ENCODE measurements around the gene CLCN4.

DNA sequence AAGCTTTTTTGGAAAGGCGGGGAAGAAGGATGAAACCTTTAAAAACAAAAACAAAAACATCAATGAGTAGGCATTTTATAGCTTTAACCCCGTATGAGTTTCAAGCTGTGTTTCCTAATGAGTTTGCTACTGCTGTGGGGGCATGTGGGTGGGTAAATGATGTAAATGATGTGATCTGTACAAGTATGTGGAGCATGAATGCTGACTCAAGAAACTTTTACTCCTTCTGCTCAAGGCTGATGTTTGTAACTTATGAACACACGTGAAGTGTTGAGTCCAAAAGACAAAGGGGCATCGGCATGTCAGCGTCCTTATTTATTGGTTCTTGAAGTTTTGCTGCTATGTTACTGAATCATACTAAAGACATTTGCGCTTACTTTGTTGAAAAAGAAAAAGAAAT is 76.9 kb downstream of the CLCN4 start:
- no peak for TF ChIP-seq EGR1 (IDR thresholded peaks at IDR 0.05; ENCODE audit: borderline replicate concordance in 1 of 2, low read depth in 2 of 2, low read length in 2 of 2)
- no peak for TF ChIP-seq CREB1 (IDR thresholded peaks at IDR 0.05; ENCODE audit: low read depth)
- TF ChIP-seq EZH2 (IDR thresholded peaks at IDR 0.05; ENCODE audit: borderline replicate concordance, control insufficient read depth, low read depth, low read length) = no peak
- TF ChIP-seq GABPA (IDR thresholded peaks at IDR 0.05; ENCODE audit: low read depth) = no peak
- TF ChIP-seq, protein P1, sequence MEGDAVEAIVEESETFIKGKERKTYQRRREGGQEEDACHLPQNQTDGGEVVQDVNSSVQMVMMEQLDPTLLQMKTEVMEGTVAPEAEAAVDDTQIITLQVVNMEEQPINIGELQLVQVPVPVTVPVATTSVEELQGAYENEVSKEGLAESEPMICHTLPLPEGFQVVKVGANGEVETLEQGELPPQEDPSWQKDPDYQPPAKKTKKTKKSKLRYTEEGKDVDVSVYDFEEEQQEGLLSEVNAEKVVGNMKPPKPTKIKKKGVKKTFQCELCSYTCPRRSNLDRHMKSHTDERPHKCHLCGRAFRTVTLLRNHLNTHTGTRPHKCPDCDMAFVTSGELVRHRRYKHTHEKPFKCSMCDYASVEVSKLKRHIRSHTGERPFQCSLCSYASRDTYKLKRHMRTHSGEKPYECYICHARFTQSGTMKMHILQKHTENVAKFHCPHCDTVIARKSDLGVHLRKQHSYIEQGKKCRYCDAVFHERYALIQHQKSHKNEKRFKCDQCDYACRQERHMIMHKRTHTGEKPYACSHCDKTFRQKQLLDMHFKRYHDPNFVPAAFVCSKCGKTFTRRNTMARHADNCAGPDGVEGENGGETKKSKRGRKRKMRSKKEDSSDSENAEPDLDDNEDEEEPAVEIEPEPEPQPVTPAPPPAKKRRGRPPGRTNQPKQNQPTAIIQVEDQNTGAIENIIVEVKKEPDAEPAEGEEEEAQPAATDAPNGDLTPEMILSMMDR (IDR thresholded peaks at IDR 0.05 in 2 of 3, conservative IDR thresholded peaks at IDR 0.05 in 1 of 3; ENCODE audit: control insufficient read depth in 2 of 3, extremely low read depth in 1 of 3, insufficient read depth in 1 of 3, low read depth in 3 of 3, low read length in 3 of 3) = no peak
- TF ChIP-seq, protein P2, sequence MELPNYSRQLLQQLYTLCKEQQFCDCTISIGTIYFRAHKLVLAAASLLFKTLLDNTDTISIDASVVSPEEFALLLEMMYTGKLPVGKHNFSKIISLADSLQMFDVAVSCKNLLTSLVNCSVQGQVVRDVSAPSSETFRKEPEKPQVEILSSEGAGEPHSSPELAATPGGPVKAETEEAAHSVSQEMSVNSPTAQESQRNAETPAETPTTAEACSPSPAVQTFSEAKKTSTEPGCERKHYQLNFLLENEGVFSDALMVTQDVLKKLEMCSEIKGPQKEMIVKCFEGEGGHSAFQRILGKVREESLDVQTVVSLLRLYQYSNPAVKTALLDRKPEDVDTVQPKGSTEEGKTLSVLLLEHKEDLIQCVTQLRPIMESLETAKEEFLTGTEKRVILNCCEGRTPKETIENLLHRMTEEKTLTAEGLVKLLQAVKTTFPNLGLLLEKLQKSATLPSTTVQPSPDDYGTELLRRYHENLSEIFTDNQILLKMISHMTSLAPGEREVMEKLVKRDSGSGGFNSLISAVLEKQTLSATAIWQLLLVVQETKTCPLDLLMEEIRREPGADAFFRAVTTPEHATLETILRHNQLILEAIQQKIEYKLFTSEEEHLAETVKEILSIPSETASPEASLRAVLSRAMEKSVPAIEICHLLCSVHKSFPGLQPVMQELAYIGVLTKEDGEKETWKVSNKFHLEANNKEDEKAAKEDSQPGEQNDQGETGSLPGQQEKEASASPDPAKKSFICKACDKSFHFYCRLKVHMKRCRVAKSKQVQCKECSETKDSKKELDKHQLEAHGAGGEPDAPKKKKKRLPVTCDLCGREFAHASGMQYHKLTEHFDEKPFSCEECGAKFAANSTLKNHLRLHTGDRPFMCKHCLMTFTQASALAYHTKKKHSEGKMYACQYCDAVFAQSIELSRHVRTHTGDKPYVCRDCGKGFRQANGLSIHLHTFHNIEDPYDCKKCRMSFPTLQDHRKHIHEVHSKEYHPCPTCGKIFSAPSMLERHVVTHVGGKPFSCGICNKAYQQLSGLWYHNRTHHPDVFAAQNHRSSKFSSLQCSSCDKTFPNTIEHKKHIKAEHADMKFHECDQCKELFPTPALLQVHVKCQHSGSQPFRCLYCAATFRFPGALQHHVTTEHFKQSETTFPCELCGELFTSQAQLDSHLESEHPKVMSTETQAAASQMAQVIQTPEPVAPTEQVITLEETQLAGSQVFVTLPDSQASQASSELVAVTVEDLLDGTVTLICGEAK (IDR thresholded peaks at IDR 0.05; ENCODE audit: borderline replicate concordance) = no peak
- TF ChIP-seq, protein P3, sequence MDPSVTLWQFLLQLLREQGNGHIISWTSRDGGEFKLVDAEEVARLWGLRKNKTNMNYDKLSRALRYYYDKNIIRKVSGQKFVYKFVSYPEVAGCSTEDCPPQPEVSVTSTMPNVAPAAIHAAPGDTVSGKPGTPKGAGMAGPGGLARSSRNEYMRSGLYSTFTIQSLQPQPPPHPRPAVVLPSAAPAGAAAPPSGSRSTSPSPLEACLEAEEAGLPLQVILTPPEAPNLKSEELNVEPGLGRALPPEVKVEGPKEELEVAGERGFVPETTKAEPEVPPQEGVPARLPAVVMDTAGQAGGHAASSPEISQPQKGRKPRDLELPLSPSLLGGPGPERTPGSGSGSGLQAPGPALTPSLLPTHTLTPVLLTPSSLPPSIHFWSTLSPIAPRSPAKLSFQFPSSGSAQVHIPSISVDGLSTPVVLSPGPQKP (IDR thresholded peaks at IDR 0.05; ENCODE audit: low read depth, low read length) = no peak
- no peak for TF ChIP-seq HDAC2 (IDR thresholded peaks at IDR 0.05)
- TF ChIP-seq YY1 (IDR thresholded peaks at IDR 0.05; ENCODE audit: low read depth, low read length) = no peak
- TF ChIP-seq, protein P4, sequence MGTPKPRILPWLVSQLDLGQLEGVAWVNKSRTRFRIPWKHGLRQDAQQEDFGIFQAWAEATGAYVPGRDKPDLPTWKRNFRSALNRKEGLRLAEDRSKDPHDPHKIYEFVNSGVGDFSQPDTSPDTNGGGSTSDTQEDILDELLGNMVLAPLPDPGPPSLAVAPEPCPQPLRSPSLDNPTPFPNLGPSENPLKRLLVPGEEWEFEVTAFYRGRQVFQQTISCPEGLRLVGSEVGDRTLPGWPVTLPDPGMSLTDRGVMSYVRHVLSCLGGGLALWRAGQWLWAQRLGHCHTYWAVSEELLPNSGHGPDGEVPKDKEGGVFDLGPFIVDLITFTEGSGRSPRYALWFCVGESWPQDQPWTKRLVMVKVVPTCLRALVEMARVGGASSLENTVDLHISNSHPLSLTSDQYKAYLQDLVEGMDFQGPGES (IDR thresholded peaks at IDR 0.05) = no peak
- TF ChIP-seq POLR2AphosphoS5 (IDR thresholded peaks at IDR 0.05; ENCODE audit: low read length) = no peak

Data from GM12878 (cell line).